ENCODE measurements around the gene AJUBA.

GRCh38 chr14:22995889-22996625 is 13.7 kb upstream of the AJUBA start:
- TF ChIP-seq FOXA1 (IDR thresholded peaks at IDR 0.05) (no peak), TARDBP (IDR thresholded peaks at IDR 0.05) (no peak), CTBP1 (IDR thresholded peaks at IDR 0.05; ENCODE audit: borderline replicate concordance) (no peak), NFRKB (IDR thresholded peaks at IDR 0.05) (no peak), PKNOX1 (IDR thresholded peaks at IDR 0.05) (no peak), SUZ12 (IDR thresholded peaks at IDR 0.05) (no peak), ELF4 (IDR thresholded peaks at IDR 0.05) (no peak), ZNF384 (IDR thresholded peaks at IDR 0.05) (no peak), FOXK2 (IDR thresholded peaks at IDR 0.05) (no peak), ARNT (IDR thresholded peaks at IDR 0.05) (no peak), SP1 (IDR thresholded peaks at IDR 0.05) (no peak)

Data from HEK293T (cell line).